ENCODE data around the gene TCF7.
A peak's percentile ranks its signal among the peaks of the same experiment; 100 is the strongest.

The TCF7 gene

GRCh38 chr5:134090522-134090921 lies 24.0 kb upstream of the TCF7 start:
- no peak for DNase-seq (ENCODE audit: low spot score)

GRCh38 chr5:134091626-134092121 lies 22.8 kb upstream of the TCF7 start:
- peak; percentile 36 for DNase-seq (ENCODE audit: low spot score)

- no peak for DNase-seq (ENCODE audit: low spot score)
These were observed 21.6 kb upstream of the TCF7 start for GRCh38 chr5:134092875-134093274.

GRCh38 chr5:134093351-134093750 lies 21.1 kb upstream of the TCF7 start:
- DNase-seq (ENCODE audit: low spot score), result no peak

- no peak for DNase-seq (ENCODE audit: low spot score)
These were observed 19.2 kb upstream of the TCF7 start for GRCh38 chr5:134095293-134095692.

- DNase-seq (ENCODE audit: low spot score), result no peak
These were observed 18.4 kb upstream of the TCF7 start for GRCh38 chr5:134095887-134096589.

- DNase-seq (ENCODE audit: low spot score), result no peak
These were observed 17.2 kb upstream of the TCF7 start for GRCh38 chr5:134097211-134097749.

- no peak for DNase-seq (ENCODE audit: low spot score)
These were observed 15.8 kb upstream of the TCF7 start for GRCh38 chr5:134098690-134099089.

- no peak for DNase-seq (ENCODE audit: low spot score)
These were observed 15.1 kb upstream of the TCF7 start for GRCh38 chr5:134099288-134099872.

GRCh38 chr5:134099939-134100282 lies 14.6 kb upstream of the TCF7 start:
- no peak for DNase-seq (ENCODE audit: low spot score)

- DNase-seq (ENCODE audit: low spot score), result no peak
These were observed 14.0 kb upstream of the TCF7 start for GRCh38 chr5:134100283-134101091.

GRCh38 chr5:134101686-134102439 lies 12.6 kb upstream of the TCF7 start:
- DNase-seq (ENCODE audit: low spot score), result peak; percentile 88

GRCh38 chr5:134103397-134103796 lies 11.1 kb upstream of the TCF7 start:
- DNase-seq (ENCODE audit: low spot score), result no peak

GRCh38 chr5:134103998-134104654 lies 10.4 kb upstream of the TCF7 start:
- DNase-seq (ENCODE audit: low spot score), result no peak

GRCh38 chr5:134106991-134107701 lies 7.3 kb upstream of the TCF7 start:
- no peak for DNase-seq (ENCODE audit: low spot score)

GRCh38 chr5:134107779-134108178 lies 6.7 kb upstream of the TCF7 start:
- DNase-seq (ENCODE audit: low spot score), result no peak

- DNase-seq (ENCODE audit: low spot score), result no peak
These were observed 4.1 kb upstream of the TCF7 start for GRCh38 chr5:134110382-134110781.

GRCh38 chr5:134111741-134112647 lies 2.5 kb upstream of the TCF7 start:
- DNase-seq (ENCODE audit: low spot score), result peak; percentile 54

- DNase-seq (ENCODE audit: low spot score), result no peak
These were observed 1.6 kb upstream of the TCF7 start for GRCh38 chr5:134112726-134113362.

All from AG20443 (cell line).